Measurements from ENCODE around the gene SORCS2.

The SORCS2 gene

GRCh38 chr4:7206911-7207567 is 14.7 kb downstream of the SORCS2 start:
- no peaks in the 10 kb centered on the region for H3K9me3 ChIP-seq (ENCODE audit: insufficient read depth, low read depth, low read length)
- no peaks in the 10 kb centered on the region for H3K79me2 ChIP-seq (ENCODE audit: control insufficient read depth, insufficient read depth, low read length, poor library complexity)
- peak overlapping the region; percentile 11 for H3K27ac ChIP-seq (ENCODE audit: low read depth, low read length)
- no peaks in the 10 kb centered on the region for H3K27me3 ChIP-seq (ENCODE audit: insufficient read depth, low read length)
- no peak overlapping the region for H3K14ac ChIP-seq (ENCODE audit: low read length)
- H3K4me1 ChIP-seq (ENCODE audit: control insufficient read depth in 1 of 2, insufficient read depth in 2 of 2, low read length in 2 of 2), result peaks cover 6 to 15% of the 10 kb centered on the region in 2 experiments
- no peak overlapping the region for H4K12ac ChIP-seq (ENCODE audit: low read depth, low read length)
- peak overlapping the region; percentile 17 for H3K4me2 ChIP-seq (ENCODE audit: low read length)
- H2AFZ ChIP-seq (ENCODE audit: insufficient read depth, low read length, poor library complexity), result no peak overlapping the region
- peaks cover 3% of the 10 kb centered on the region for H3K79me1 ChIP-seq (ENCODE audit: low read length)
- H3K18ac ChIP-seq (ENCODE audit: low read length), result no peak overlapping the region
- peak overlapping the region; percentile 36 for H4K91ac ChIP-seq (ENCODE audit: low read depth, low read length)
- H3K4me3 ChIP-seq (ENCODE audit: low read depth, low read length), result no peak overlapping the region
- DNase-seq, result no peak
- peak overlapping the region; percentile 11 for H2AK5ac ChIP-seq (ENCODE audit: low read length)
- no peaks in the 10 kb centered on the region for H3K36me3 ChIP-seq (ENCODE audit: control insufficient read depth in 1 of 2, insufficient read depth in 2 of 2, low read length in 2 of 2)
- no peak overlapping the region for H3K4ac ChIP-seq (ENCODE audit: low read depth, low read length)
- H3K23ac ChIP-seq (ENCODE audit: low read length), result no peak overlapping the region
- H2BK120ac ChIP-seq (ENCODE audit: insufficient read depth, low read length, poor library complexity), result no peak overlapping the region
- no peak overlapping the region for H4K8ac ChIP-seq (ENCODE audit: low read depth, low read length)
- no CpG with 5 or more reads among the region's 21 CpGs for WGBS (ENCODE audit: extremely low coverage, insufficient coverage, insufficient read length)
- no peak overlapping the region for H2BK5ac ChIP-seq (ENCODE audit: low read depth, low read length, poor library complexity)
- no peak overlapping the region for H3K9ac ChIP-seq (ENCODE audit: low read length)
- H2BK12ac ChIP-seq (ENCODE audit: low read length), result peak overlapping the region; percentile 20

- Histone ChIP-seq H2BK12ac (ENCODE audit: low read length) (no peak overlapping the region), H3K4me3 (ENCODE audit: low read depth, low read length) (no peak overlapping the region), H3K4ac (ENCODE audit: low read depth, low read length) (no peak overlapping the region), H2BK120ac (ENCODE audit: insufficient read depth, low read length, poor library complexity) (no peak overlapping the region), H3K36me3 (ENCODE audit: control insufficient read depth in 1 of 2, insufficient read depth in 2 of 2, low read length in 2 of 2) (no peaks in the 10 kb centered on the region), H3K79me1 (ENCODE audit: low read length) (peaks cover 5% of the 10 kb centered on the region), H2AFZ (ENCODE audit: insufficient read depth, low read length, poor library complexity) (no peak overlapping the region), H2BK5ac (ENCODE audit: low read depth, low read length, poor library complexity) (no peak overlapping the region), H3K23ac (ENCODE audit: low read length) (no peak overlapping the region), H2AK5ac (ENCODE audit: low read length) (peak overlapping the region; percentile 28), H3K9me3 (ENCODE audit: insufficient read depth, low read depth, low read length) (no peaks in the 10 kb centered on the region), H4K12ac (ENCODE audit: low read depth, low read length) (no peak overlapping the region), H3K27ac (ENCODE audit: low read depth, low read length) (no peak overlapping the region), H3K4me1 (ENCODE audit: control insufficient read depth in 1 of 2, insufficient read depth in 2 of 2, low read length in 2 of 2) (peaks cover 12 to 20% of the 10 kb centered on the region in 2 experiments), H3K79me2 (ENCODE audit: control insufficient read depth, insufficient read depth, low read length, poor library complexity) (no peaks in the 10 kb centered on the region), H4K91ac (ENCODE audit: low read depth, low read length) (no peak overlapping the region), H4K8ac (ENCODE audit: low read depth, low read length) (no peak overlapping the region), H3K18ac (ENCODE audit: low read length) (no peak overlapping the region), H3K27me3 (ENCODE audit: insufficient read depth, low read length) (no peaks in the 10 kb centered on the region), H3K9ac (ENCODE audit: low read length) (no peak overlapping the region), H3K4me2 (ENCODE audit: low read length) (no peak overlapping the region), H3K14ac (ENCODE audit: low read length) (peak overlapping the region; percentile 27)
- no CpG with 5 or more reads among the region's 11 CpGs for WGBS (ENCODE audit: extremely low coverage, insufficient coverage, insufficient read length)
- DNase-seq, result no peak
Observed at GRCh38 chr4:7207628-7208231, 15.4 kb downstream of the SORCS2 start.

- no peak overlapping the region for H2BK5ac ChIP-seq (ENCODE audit: low read depth, low read length, poor library complexity)
- no peak overlapping the region for H3K4ac ChIP-seq (ENCODE audit: low read depth, low read length)
- H3K23ac ChIP-seq (ENCODE audit: low read length), result no peak overlapping the region
- H3K14ac ChIP-seq (ENCODE audit: low read length), result peak overlapping the region; percentile 45
- peaks cover 5% of the 10 kb centered on the region for H3K79me1 ChIP-seq (ENCODE audit: low read length)
- no peaks in the 10 kb centered on the region for H3K36me3 ChIP-seq (ENCODE audit: control insufficient read depth in 1 of 2, insufficient read depth in 2 of 2, low read length in 2 of 2)
- no peak overlapping the region for H3K4me2 ChIP-seq (ENCODE audit: low read length)
- no peak overlapping the region for H4K91ac ChIP-seq (ENCODE audit: low read depth, low read length)
- H4K12ac ChIP-seq (ENCODE audit: low read depth, low read length), result no peak overlapping the region
- no peak overlapping the region for H3K4me3 ChIP-seq (ENCODE audit: low read depth, low read length)
- H3K27ac ChIP-seq (ENCODE audit: low read depth, low read length), result no peak overlapping the region
- no peak overlapping the region for H2BK120ac ChIP-seq (ENCODE audit: insufficient read depth, low read length, poor library complexity)
- H4K8ac ChIP-seq (ENCODE audit: low read depth, low read length), result no peak overlapping the region
- peaks cover 12 to 21% of the 10 kb centered on the region in 2 experiments for H3K4me1 ChIP-seq (ENCODE audit: control insufficient read depth in 1 of 2, insufficient read depth in 2 of 2, low read length in 2 of 2)
- peaks cover 5% of the 10 kb centered on the region for H3K9me3 ChIP-seq (ENCODE audit: insufficient read depth, low read depth, low read length)
- no peak overlapping the region for H3K9ac ChIP-seq (ENCODE audit: low read length)
- no peak overlapping the region for H2BK12ac ChIP-seq (ENCODE audit: low read length)
- no peak for DNase-seq
- no peak overlapping the region for H2AK5ac ChIP-seq (ENCODE audit: low read length)
- no peak overlapping the region for H3K18ac ChIP-seq (ENCODE audit: low read length)
- H2AFZ ChIP-seq (ENCODE audit: insufficient read depth, low read length, poor library complexity), result no peak overlapping the region
- WGBS (ENCODE audit: extremely low coverage, insufficient coverage, insufficient read length), result no CpG with 5 or more reads among the region's 21 CpGs
- H3K79me2 ChIP-seq (ENCODE audit: control insufficient read depth, insufficient read depth, low read length, poor library complexity), result no peaks in the 10 kb centered on the region
- H3K27me3 ChIP-seq (ENCODE audit: insufficient read depth, low read length), result no peaks in the 10 kb centered on the region
Observed at GRCh38 chr4:7208509-7209451, 16.4 kb downstream of the SORCS2 start.

GRCh38 chr4:7209699-7210098 is 17.4 kb downstream of the SORCS2 start:
- H2BK12ac ChIP-seq (ENCODE audit: low read length), result no peak overlapping the region
- no peak overlapping the region for H3K18ac ChIP-seq (ENCODE audit: low read length)
- no CpG with 5 or more reads among the region's 9 CpGs for WGBS (ENCODE audit: extremely low coverage, insufficient coverage, insufficient read length)
- no peak overlapping the region for H2BK5ac ChIP-seq (ENCODE audit: low read depth, low read length, poor library complexity)
- peaks cover 12 to 21% of the 10 kb centered on the region in 2 experiments for H3K4me1 ChIP-seq (ENCODE audit: control insufficient read depth in 1 of 2, insufficient read depth in 2 of 2, low read length in 2 of 2)
- peaks cover 5% of the 10 kb centered on the region for H3K79me1 ChIP-seq (ENCODE audit: low read length)
- no peak overlapping the region for H4K8ac ChIP-seq (ENCODE audit: low read depth, low read length)
- H2BK120ac ChIP-seq (ENCODE audit: insufficient read depth, low read length, poor library complexity), result no peak overlapping the region
- H3K23ac ChIP-seq (ENCODE audit: low read length), result no peak overlapping the region
- no peak overlapping the region for H3K4ac ChIP-seq (ENCODE audit: low read depth, low read length)
- DNase-seq, result no peak
- H3K14ac ChIP-seq (ENCODE audit: low read length), result no peak overlapping the region
- H3K27ac ChIP-seq (ENCODE audit: low read depth, low read length), result no peak overlapping the region
- H4K91ac ChIP-seq (ENCODE audit: low read depth, low read length), result no peak overlapping the region
- no peaks in the 10 kb centered on the region for H3K36me3 ChIP-seq (ENCODE audit: control insufficient read depth in 1 of 2, insufficient read depth in 2 of 2, low read length in 2 of 2)
- H3K27me3 ChIP-seq (ENCODE audit: insufficient read depth, low read length), result no peaks in the 10 kb centered on the region
- H2AFZ ChIP-seq (ENCODE audit: insufficient read depth, low read length, poor library complexity), result no peak overlapping the region
- H3K4me2 ChIP-seq (ENCODE audit: low read length), result no peak overlapping the region
- H4K12ac ChIP-seq (ENCODE audit: low read depth, low read length), result no peak overlapping the region
- H2AK5ac ChIP-seq (ENCODE audit: low read length), result no peak overlapping the region
- H3K9ac ChIP-seq (ENCODE audit: low read length), result no peak overlapping the region
- H3K4me3 ChIP-seq (ENCODE audit: low read depth, low read length), result no peak overlapping the region
- H3K79me2 ChIP-seq (ENCODE audit: control insufficient read depth, insufficient read depth, low read length, poor library complexity), result no peaks in the 10 kb centered on the region
- peaks cover 11% of the 10 kb centered on the region for H3K9me3 ChIP-seq (ENCODE audit: insufficient read depth, low read depth, low read length)

Data from trophoblast cell (in vitro differentiated cells and primary cell).